ENCODE data around the gene HMX1.

HMX1 gene

GRCh38 chr4:8838961-8839431 is 32.6 kb downstream of the HMX1 start:
- DNase-seq, result no peak

- no peak for DNase-seq
Observed at GRCh38 chr4:8838296-8838960, 33.2 kb downstream of the HMX1 start.

GRCh38 chr4:8837181-8837841 is 34.3 kb downstream of the HMX1 start:
- no peak for DNase-seq

- no peak for DNase-seq
Observed at GRCh38 chr4:8836664-8837171, 34.9 kb downstream of the HMX1 start.

GRCh38 chr4:8835521-8836365 is 35.9 kb downstream of the HMX1 start:
- no peak for DNase-seq

- DNase-seq, result no peak
Observed at GRCh38 chr4:8834681-8835220, 36.9 kb downstream of the HMX1 start.

DNA sequence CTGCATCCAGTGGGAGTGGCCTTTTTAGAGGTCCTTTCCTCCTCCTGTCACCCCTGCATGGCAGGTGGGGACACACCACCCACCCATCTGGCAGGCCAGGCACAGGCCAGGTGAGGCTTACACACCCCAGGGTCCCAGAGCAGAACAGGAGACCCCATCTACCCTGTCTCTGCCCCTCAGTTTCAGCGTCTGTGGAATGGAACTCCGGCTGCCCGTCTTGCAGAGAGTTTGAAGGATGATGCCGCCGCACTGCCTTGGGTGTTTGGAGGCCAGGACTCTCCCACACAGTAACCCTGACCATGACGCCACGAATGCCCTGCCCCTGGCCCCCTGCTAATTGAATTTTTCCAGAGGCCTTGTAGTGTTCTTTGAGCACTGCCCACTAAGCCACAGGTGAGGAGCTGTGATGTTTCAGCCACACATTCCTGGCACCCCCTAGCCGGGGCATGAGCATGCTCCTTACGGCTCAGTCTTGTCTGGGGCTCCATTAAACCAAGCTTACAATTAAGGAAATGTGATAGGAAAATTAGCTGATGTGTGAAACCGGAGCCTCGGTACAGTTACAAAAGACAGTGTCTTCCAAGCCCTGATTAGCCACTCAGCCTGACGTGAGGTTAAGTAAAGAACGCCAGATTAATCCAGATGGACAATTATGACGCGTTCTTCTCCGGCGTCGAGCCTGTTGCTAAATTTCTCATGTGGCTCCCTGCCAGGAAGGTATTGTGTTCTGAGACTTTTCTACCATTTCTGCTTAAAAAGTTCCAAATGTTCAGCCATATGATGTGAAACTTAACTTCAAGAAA is 39.3 kb downstream of the HMX1 start:
- no peak for DNase-seq

DNA sequence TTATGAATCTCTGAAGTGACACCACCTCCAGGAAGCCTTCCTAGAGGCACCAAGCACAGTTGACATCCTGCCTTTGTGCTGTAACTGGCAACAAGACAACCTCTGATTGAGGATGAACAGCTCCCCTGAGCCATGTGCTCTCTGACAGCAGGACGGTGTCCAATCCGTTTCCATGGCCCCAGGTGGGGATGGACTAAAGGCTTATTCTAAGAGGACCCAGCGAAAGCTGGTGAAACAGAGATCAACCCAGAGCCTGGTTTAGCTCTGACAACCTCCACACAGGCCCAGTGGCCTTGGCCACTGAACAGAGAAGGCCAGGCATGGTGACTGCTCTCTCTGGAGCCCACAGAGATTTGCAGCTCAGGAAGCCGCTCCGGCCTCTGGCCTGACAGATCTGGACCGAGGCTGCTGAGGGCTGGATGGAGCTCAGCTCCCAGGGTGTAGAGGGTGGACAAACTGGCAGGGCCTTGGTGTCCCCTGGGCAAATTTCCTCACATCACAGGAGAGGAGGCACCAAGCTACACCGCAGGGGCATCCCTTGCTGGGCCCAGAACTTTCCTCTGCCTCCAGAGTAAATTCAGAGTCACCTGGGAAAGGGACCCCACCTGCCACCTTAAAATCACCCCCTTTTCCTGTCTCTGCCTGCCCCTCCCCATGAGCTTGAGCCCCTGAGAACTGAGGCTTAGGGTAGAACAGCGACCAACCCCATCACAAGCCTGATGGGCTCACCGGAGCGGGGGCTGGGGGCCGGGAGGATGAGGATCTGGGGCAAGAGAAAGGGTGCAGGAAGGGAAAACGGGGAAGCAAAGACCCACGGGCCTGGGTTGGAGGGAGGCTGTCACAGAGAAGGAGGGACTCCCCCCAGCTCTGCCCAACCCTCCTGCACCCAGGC is 40.2 kb downstream of the HMX1 start:
- DNase-seq, result no peak

DNA sequence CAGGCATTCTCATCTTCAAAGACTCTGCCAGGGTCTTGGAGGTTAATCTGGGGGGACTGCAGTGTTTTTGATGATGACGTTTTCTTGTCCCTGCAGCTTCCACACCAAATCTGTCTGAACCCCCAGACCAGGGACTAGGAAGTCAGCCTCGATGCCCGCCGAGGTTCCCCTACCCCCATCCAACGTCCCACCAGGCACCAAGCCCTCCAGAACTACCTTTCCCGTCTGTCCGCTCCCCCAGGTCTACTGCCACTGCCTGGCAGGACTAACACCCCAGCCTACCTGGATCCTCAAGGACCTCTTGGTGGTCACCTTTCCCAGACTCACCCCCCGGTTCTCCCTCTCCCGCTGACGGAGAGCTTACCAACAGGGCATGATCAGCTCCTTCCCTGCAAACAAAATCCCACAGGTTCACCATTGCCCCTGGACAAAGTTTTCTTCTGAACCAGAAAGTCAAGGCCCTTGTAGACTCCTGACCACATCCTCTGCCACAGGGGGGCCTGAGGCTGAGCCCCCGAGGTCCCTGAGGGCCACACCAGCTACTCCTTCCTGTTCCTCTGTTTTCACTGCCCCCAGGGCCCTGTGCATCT is 40.9 kb downstream of the HMX1 start:
- DNase-seq, result no peak

- no peak for DNase-seq
Observed at GRCh38 chr4:8830056-8830455, 41.6 kb downstream of the HMX1 start.

DNA sequence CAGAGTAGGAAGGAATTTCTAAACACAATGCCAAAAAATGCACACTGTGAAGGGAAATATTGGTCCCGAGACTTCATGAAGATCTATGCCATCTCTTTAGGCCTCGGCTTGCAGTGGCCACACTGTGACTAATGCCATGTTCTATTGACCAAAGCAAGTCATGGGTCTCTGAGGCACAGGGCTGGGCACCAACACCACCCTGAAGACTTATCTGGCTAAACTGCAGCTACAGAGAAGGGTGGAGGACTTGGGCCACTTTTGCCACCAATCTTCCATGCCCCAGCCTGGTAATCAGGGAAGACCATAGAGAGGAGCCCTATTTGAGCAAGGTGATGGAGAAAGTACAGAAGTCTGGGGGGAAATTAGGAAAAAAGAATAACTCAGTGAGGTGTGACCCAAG is 42.1 kb downstream of the HMX1 start:
- no peak for DNase-seq

DNA sequence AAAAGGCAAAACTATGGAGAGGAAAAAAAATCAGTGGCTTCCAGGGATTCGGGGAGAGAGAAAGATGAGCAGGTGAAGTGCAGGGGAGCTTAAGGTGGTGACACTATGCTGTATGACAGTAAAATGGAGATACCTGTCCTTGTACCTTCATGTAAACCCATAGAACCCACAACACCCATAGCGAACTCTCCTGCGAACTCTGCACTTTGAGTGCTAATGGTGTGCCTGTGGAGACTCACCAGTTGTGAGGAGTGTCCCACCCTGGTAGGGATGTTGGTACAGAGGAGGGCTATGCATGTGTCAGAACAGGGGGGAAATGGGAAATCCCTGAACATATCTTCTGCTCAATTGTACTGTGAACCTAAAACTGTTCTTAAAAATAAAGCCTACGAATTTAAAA is 42.8 kb downstream of the HMX1 start:
- no peak for DNase-seq

DNA sequence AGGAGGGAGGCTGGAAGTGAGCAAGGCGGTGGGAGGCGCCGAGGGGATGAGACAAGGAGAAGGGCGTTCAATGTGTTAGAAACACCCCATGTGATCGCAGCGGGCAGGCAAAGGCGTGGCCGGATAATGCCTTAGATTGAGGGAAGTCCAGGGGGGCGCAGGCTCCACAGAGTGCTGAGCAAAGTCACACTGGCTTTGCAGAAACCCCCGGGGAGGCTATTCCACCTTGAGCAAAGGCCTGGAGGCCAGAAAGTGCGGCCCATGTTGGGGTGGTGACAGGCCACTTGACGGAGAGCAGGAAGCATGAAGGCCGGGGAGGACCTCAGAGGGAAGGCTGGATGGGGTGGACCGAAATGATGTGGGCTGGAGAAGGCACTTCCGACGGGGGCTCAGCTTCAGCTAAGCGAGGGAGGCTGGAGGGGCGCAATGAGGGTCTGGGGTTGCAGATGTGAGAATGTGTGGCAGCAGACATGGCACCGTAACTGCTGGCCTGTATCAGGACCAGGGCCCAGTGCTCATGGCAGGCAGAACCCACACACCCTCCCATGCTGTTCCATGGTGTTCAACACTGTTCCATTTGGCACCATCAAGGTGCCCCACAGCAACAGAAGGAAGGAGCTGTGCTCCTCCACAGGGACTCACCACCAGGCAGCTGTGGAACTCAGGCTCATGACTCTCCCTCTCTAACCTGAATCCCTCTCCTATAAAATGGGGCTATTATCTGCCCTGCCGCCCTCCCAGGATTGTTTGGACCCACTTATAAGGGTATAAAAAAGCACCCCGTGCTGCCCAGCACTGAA is 50.3 kb downstream of the HMX1 start:
- no peak for DNase-seq

GRCh38 chr4:8820178-8821102 is 51.2 kb downstream of the HMX1 start:
- no peak for DNase-seq

- DNase-seq, result no peak
Observed at GRCh38 chr4:8819473-8820177, 52.0 kb downstream of the HMX1 start.

GRCh38 chr4:8819019-8819418 is 52.6 kb downstream of the HMX1 start:
- no peak for DNase-seq

DNA sequence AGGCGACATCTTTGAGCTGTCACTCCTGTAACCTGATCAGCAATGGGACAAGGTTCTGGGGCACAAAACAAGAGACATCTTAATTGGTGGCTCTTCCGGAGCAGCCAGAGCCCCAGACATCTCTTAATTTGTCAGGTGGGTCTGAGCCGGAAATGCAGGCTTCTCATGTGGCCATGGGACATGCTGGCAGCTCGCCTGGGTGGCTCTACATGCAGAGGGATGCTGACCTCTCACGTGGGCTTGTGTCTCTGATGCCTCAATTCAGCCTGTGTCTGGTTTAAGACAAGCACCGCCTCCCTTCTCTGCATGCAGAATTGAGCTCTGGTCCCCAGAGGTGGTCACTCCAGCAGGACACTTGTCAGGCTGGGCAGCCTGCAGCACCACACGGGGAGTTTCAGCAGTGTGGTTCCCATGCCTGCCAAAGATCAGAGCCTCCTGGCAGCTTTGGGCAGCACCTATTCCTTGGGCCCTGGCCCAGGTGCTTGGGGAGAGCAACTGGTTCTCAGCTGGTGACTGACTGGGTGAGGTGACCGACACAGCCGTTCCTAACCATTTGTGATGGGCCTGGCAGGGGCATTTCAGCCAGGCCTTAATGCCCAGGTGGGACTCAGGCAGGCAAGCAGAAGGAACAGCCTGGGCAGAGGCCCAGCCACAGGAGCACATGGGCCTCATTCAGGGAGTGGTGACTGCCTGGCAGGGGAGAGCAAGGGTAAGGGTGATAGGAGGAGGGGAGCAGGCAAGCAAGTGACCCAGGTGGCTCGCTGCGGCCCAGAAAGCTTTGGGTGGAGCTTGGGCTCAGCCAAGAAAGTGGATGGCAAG is 53.4 kb downstream of the HMX1 start:
- DNase-seq, result no peak

GRCh38 chr4:8817813-8818062 is 53.9 kb downstream of the HMX1 start:
- DNase-seq, result no peak

All from HCEC 1CT (cell line).